Smooth muscle cell of the umbilical artery (primary cell): Measurements from ENCODE around the gene CERK. TPM values are rescaled to one million over a fixed set of nuclear protein-coding genes. Genes with fewer than 3 reads are reported as not detected.

Experiments
- total RNA-seq: library from RNA; depleted of rRNA; stranded (reverse); fragments of >200 nt; gene quantifications from 2 replicates; pipeline ENCODE4 v1.2.3, GENCODE V29; 2014

The CERK gene, protein sequence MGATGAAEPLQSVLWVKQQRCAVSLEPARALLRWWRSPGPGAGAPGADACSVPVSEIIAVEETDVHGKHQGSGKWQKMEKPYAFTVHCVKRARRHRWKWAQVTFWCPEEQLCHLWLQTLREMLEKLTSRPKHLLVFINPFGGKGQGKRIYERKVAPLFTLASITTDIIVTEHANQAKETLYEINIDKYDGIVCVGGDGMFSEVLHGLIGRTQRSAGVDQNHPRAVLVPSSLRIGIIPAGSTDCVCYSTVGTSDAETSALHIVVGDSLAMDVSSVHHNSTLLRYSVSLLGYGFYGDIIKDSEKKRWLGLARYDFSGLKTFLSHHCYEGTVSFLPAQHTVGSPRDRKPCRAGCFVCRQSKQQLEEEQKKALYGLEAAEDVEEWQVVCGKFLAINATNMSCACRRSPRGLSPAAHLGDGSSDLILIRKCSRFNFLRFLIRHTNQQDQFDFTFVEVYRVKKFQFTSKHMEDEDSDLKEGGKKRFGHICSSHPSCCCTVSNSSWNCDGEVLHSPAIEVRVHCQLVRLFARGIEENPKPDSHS
- 52.6 and 68.0 TPM in 2 replicates for total RNA-seq

DNA sequence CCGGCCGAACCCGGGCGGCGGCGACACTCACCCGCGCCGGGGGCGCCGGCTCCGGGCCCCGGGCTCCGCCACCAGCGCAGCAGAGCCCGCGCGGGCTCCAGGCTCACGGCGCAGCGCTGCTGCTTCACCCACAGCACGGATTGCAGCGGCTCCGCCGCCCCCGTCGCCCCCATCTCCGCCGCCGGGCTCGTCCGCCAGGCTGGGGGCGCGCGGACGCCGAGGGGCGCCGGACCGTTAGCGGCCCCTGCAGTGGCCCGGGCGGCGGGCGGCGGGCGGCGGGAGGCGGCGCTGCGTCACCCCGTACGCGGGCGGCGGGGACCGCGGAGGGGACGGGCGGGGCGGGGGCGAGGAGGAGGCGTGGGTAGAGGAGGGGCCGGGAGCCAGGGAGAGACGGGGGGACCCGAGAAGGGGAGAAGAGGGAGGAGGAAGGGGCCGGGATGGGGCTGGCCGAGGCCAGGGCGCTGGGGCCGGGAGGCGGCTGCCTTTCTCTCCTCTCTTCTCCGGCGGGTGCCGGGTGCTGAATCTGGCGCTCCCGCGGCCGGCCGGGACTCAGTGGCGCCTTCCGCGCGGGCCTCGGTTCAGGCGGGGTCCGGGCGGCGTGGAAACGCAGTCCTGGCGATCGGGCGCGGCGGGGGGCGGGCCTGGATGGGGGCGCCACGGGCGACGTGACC, at the start of gene CERK:
CERK (minus strand) TSS at position 277 of the 671 bp plus-strand sequence; CDS start at position 173, 104 bp downstream.

GRCh38 chr22:46762238-46763050, 24.4 kb upstream of the CERK start, which contains the start of gene TBC1D22A:
Gene TBC1D22A, plus strand, starts transcription at chr22:46762650. Its CDS starts 137 bp downstream, at chr22:46762787.

Other genes with a start within 250 kb of the CERK start
- 1.5 and 7.3 TPM in 2 replicates for gene CELSR1, start 200.6 kb downstream of the CERK start, total RNA-seq
- 32.7 and 65.3 TPM in 2 replicates for gene GRAMD4, start 117.9 kb downstream of the CERK start, total RNA-seq
- 9.8 and 15.9 TPM in 2 replicates for gene TBC1D22A, start 24.4 kb upstream of the CERK start, total RNA-seq